Colonic mucosa (tissue), 4 donors: Measurements from ENCODE around the gene MRPL37. TPM values are rescaled to one million over a fixed set of nuclear protein-coding genes. Genes with fewer than 3 reads are reported as not detected.

ENCODE experiments used
- DNase-seq: peaks from one replicate; pipeline ENCODE4 v3.0.0-alpha.2; 2020
- H3K27ac ChIP-seq: fragments of 200-600 bp; one replicate; pipeline ENCODE4 v1.8.0; 2021
- H3K27me3 ChIP-seq: fragments of 200-600 bp; one replicate; pipeline ENCODE4 v1.8.0; 2021
- H3K36me3 ChIP-seq: fragments of 200-600 bp; one replicate; pipeline ENCODE4 v1.8.0; 2021
- H3K4me1 ChIP-seq: fragments of 200-600 bp; one replicate; pipeline ENCODE4 v1.8.0; 2021; ENCODE audit warnings: mild to moderate bottlenecking
- H3K4me3 ChIP-seq: fragments of 200-600 bp; one replicate; pipeline ENCODE4 v1.8.0; 2021
- H3K9ac ChIP-seq, 2 donors: one replicate each; pipeline ENCODE4 v1.7.0; 2013; ENCODE audit warnings: control low read depth in 2 of 2, low read depth in 2 of 2, low read length in 2 of 2
- H3K9me3 ChIP-seq: fragments of 200-600 bp; one replicate; pipeline ENCODE4 v1.8.0; 2021
- CTCF ChIP-seq: fragments of 200-600 bp; IDR thresholded peaks from one replicate; pipeline ENCODE4 v1.8.0; 2022; ENCODE audit warnings: antibody characterized with exemption, mild to moderate bottlenecking
- intact Hi-C: fragments of 100-400 bp; cut with DNase I; formaldehyde crosslinking; loops from one replicate; pipeline ENCODE4 v1.14.1; 2022
- total RNA-seq, 2 donors: library from RNA; stranded (reverse); fragmentation: NEBNext Ultra II Directional in 1 of 2; extraction: Animal tissue kit (Norgen Biotek cat#: 25700) in 1 of 2; gene quantifications; one replicate each; pipeline ENCODE4 v1.2.1, GENCODE V29; 2021
- donor health status: healthy.
- donor health status: DM: no; HTN: no; CAD: no.
- donor health status: DM: no; HTN: no; CAD: no.

MRPL37 gene
- total RNA-seq, 2 donors from 2014 or later = 76.7 to 157 TPM

DNA sequence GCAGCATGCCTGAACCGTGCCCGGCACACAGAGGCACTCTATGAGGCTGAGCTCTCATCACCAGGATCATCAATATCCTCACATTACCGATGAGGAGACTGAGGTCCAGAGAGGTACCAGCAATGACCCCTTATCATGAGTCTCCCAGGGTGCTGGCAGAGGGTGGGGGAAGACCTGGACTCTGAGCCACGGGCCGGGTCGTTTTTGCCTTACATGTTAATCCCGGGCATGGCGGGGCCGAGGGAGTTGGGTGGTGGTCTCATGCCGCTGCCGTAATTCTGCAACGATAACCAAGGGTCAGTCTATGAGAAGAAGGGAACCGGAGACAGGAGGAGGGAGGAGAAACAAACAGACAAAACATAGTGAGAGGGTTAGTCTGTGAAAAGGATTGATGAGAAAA is 43.1 kb downstream of the MRPL37 start:
- DNase-seq = no peak
- intact Hi-C loops = no loop called here
- H3K36me3 ChIP-seq = no peaks in the 10 kb centered on the region
- no peaks in the 10 kb centered on the region for H3K27me3 ChIP-seq
- TF ChIP-seq CTCF = no peak
- no peaks in the 10 kb centered on the region for H3K9me3 ChIP-seq
- no peaks in the 10 kb centered on the region for H3K4me1 ChIP-seq
- H3K27ac ChIP-seq = no peak overlapping the region
- H3K9ac ChIP-seq = no peak overlapping the region
- H3K4me3 ChIP-seq = no peak overlapping the region

DNA sequence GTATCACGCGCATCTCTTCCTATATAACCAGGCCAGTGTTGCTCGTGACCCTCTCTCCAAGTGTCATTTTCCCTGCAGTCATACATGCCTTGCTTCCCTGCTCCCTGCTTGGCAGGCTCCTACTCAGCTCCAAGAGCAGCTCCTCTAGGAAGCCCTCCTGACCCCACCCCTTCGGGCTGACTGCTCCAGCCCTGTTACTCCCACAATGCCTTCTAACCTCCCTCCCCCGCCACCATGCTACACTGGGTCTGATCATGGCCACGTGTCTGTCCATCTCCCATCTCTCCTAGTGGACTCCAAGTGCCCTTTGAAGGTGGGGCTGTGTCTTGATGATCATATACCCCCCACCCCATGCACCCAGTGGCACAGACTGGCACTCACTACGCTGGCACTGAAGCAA is 44.7 kb downstream of the MRPL37 start:
- Histone ChIP-seq H3K4me3 (no peak overlapping the region), H3K27me3 (no peaks in the 10 kb centered on the region), H3K27ac (no peak overlapping the region), H3K9ac (no peak overlapping the region), H3K36me3 (no peaks in the 10 kb centered on the region), H3K9me3 (no peaks in the 10 kb centered on the region), H3K4me1 (no peaks in the 10 kb centered on the region)
- intact Hi-C loops = no loop called here
- no peak for DNase-seq
- TF ChIP-seq CTCF = no peak

GRCh38 chr1:54245501-54245900 is 45.5 kb downstream of the MRPL37 start:
- no peak overlapping the region for H3K27ac ChIP-seq
- no peaks in the 10 kb centered on the region for H3K9me3 ChIP-seq
- H3K4me1 ChIP-seq = no peaks in the 10 kb centered on the region
- no peaks in the 10 kb centered on the region for H3K27me3 ChIP-seq
- H3K36me3 ChIP-seq = no peaks in the 10 kb centered on the region
- TF ChIP-seq CTCF = no peak
- no peak overlapping the region for H3K9ac ChIP-seq
- no peak for DNase-seq
- intact Hi-C loops = no loop called here
- H3K4me3 ChIP-seq = no peak overlapping the region

GRCh38 chr1:54246116-54246721 is 46.3 kb downstream of the MRPL37 start:
- Histone ChIP-seq H3K9ac (no peak overlapping the region), H3K27ac (no peak overlapping the region), H3K4me3 (no peak overlapping the region), H3K36me3 (no peaks in the 10 kb centered on the region), H3K27me3 (no peaks in the 10 kb centered on the region), H3K4me1 (no peaks in the 10 kb centered on the region), H3K9me3 (no peaks in the 10 kb centered on the region)
- TF ChIP-seq CTCF = no peak
- intact Hi-C loops = no loop called here
- DNase-seq = no peak

DNA sequence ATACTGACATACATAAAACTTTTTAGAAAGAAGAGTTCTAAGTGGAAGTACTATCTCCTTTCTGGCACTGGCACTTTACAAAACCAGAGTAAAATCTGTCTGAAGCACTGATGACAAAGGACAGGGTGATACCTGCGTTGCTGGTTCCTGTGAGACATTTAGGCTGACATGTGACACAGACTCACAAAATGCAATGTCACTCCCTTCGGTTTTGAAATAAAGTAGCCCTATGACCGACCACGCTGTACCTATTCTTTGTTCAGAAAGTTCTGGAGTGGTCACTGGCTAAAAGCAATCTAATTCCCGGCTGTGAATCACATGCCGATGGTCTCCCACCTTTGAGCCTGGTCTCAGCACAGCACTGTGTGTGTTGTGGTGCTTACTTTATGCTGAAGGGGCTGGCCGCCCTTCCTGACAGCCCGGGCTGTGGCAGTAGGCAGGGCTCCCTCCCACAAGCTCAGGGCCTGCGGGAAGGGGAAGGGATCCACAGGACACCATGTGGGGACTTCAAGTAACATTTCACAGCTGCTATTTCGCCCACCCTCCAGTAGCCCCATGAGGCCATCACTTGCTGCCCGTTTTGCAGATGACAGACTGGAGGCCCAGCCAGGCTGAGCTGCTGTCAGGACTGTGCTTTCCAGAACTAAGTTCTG is 48.0 kb downstream of the MRPL37 start:
- no peaks in the 10 kb centered on the region for H3K4me1 ChIP-seq
- intact Hi-C loops = no loop called here
- no peak for DNase-seq
- H3K9me3 ChIP-seq = no peaks in the 10 kb centered on the region
- no peak overlapping the region for H3K27ac ChIP-seq
- TF ChIP-seq CTCF = no peak
- no peak overlapping the region for H3K9ac ChIP-seq
- H3K27me3 ChIP-seq = no peaks in the 10 kb centered on the region
- no peaks in the 10 kb centered on the region for H3K36me3 ChIP-seq
- H3K4me3 ChIP-seq = no peak overlapping the region
